AG09319 (cell line): Measurements from ENCODE around the gene ZBTB47.

Source experiments
- DNase-seq: peaks from one replicate; pipeline ENCODE4 v3.0.0-alpha.2; 2010; ENCODE audit warnings: low read depth; ENCODE audit errors: extremely low read depth
- TF ChIP-seq, protein P1 (sequence below): IDR thresholded peaks from 2 replicates; pipeline ENCODE4 v1.5.1; 2011; ENCODE audit warnings: low read depth, mild to moderate bottlenecking, inconsistent platforms, low read length, moderate library complexity

Gene ZBTB47

DNA sequence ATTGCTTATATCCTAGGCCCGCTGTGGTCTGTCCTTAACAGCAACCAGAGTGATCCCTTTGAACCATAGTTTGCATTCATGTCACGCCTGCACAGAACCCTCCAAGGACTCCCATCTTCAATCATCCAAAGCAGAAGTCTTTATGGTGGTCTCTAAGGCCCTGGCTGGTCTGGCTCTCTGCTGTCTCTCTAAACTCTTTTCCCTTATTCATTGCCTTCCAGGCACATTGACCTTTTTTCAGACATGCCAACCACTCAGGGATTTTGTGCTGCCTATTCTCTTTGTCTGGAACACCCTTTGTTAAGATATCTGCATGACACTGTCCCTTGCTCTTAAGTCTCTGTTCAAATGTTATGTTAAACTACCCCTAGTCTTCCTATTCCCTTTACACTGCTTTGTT is 21.9 kb upstream of the ZBTB47 start:
- TF ChIP-seq, protein P1, sequence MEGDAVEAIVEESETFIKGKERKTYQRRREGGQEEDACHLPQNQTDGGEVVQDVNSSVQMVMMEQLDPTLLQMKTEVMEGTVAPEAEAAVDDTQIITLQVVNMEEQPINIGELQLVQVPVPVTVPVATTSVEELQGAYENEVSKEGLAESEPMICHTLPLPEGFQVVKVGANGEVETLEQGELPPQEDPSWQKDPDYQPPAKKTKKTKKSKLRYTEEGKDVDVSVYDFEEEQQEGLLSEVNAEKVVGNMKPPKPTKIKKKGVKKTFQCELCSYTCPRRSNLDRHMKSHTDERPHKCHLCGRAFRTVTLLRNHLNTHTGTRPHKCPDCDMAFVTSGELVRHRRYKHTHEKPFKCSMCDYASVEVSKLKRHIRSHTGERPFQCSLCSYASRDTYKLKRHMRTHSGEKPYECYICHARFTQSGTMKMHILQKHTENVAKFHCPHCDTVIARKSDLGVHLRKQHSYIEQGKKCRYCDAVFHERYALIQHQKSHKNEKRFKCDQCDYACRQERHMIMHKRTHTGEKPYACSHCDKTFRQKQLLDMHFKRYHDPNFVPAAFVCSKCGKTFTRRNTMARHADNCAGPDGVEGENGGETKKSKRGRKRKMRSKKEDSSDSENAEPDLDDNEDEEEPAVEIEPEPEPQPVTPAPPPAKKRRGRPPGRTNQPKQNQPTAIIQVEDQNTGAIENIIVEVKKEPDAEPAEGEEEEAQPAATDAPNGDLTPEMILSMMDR, result no peak
- DNase-seq, result no peak

DNA sequence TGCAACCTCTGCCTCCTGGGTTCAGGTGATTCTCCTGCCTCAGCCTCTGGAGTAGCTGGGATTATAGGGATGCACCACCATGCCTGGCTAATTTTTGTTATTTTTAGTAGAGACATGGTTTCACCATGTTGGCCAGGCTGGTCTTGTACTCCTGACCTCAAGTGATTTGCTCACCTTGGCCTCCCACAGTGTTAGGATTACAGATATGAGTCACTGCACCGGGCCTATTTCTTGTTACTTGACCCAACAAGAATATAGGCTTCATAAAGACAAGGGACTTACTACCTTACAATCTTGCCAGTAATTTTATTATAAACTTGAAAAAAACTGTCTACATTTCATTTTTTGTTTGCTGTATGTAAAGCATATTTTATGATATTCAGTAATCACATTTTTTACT is 21.4 kb upstream of the ZBTB47 start:
- TF ChIP-seq, protein P1, result no peak
- no peak for DNase-seq

DNA sequence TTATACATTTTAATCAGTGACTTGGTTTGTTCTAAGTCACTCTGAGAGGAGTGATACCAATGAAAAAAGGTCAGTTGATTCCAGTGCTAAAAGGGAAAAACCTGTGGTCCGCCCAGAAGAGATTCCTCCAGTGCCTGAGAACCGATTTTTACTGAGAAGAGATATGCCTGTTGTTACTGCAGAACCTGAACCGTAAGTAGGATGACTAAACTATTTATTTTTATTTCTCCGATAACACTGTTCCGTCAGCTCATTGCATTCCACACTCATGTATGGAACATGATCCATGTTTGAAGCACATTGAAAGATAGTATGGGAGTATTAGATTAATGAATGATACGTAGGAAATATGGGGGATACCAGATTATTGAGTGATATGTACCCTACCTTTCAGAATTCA is 20.0 kb upstream of the ZBTB47 start:
- TF ChIP-seq, protein P1, result no peak
- DNase-seq, result no peak

DNA sequence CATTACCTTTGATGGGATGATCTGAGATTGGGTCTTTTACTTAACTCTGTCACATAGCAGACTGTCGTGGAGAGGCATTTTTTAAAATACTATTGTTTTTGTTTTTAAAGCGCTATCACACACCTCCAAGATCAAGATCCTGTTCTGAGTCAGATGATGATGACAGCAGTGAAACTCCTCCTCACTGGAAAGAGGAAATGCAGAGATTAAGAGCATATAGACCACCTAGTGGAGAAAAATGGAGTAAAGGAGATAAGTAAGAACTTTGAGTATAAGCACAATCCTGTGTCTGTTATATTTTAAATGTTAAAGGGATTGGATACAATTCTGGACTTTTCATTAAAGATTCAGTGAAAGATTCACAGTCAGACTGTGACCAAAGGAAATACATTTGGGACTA is 18.4 kb upstream of the ZBTB47 start:
- no peak for DNase-seq
- TF ChIP-seq, protein P1, result no peak

DNA sequence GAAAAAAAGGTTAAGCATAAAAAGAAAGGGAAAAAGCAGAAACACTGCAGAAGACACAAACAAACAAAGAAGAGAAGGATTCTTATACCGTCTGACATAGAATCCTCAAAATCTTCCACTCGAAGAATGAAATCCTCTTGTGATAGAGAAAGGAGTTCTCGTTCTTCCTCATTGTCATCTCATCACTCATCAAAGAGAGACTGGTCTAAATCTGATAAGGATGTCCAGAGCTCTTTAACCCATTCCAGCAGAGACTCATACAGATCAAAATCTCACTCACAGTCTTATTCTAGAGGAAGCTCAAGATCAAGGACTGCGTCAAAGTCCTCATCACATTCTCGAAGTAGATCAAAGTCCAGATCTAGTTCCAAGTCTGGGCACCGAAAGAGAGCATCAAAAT is 16.5 kb upstream of the ZBTB47 start:
- TF ChIP-seq, protein P1, result no peak
- DNase-seq, result no peak

DNA sequence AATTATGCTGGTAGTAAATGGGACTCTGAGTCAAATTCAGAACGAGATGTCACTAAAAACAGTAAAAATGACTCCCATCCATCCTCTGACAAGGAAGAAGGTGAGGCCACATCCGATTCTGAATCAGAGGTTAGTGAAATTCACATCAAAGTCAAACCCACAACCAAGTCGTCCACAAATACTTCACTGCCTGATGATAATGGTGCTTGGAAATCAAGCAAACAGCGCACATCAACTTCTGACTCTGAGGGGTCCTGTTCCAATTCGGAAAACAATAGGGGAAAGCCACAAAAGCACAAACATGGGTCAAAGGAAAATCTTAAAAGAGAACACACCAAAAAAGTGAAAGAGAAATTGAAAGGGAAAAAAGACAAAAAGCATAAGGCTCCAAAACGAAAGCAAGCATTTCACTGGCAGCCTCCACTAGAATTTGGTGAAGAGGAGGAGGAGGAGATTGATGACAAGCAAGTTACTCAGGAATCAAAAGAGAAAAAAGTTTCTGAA is 15.1 kb upstream of the ZBTB47 start:
- DNase-seq, result no peak
- TF ChIP-seq, protein P1, result no peak

DNA sequence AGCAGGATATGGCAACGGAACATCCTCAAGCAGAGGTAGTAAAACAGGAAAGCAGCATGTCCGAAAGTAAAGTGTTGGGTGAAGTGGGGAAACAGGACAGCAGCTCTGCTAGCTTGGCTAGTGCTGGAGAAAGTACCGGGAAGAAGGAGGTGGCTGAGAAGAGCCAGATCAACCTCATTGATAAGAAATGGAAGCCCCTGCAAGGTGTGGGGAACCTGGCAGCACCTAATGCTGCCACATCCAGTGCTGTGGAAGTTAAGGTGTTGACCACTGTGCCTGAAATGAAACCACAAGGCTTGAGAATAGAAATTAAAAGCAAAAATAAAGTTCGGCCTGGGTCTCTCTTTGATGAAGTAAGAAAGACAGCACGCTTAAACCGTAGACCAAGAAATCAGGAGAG is 14.3 kb upstream of the ZBTB47 start:
- DNase-seq, result no peak
- TF ChIP-seq, protein P1, result no peak
